ENCODE measurements around the gene EPN2. TPM values are rescaled to one million over a fixed set of nuclear protein-coding genes. Genes with fewer than 3 reads are reported as not detected.

The EPN2 gene
- total and polyA plus RNA-seq, 7 experiments from 2014 or later = 3.9 to 11.5 (median 6.4) TPM

- Mint-ChIP-seq H3K4me1 (peaks cover 0 to 5% (median 0%) of the 10 kb centered on the region in 7 donors), H3K4me3 (no peak overlapping the region), H3K27ac (no peak overlapping the region), H3K36me3 (peaks cover 0 to 9% (median 3%) of the 10 kb centered on the region in 5 donors), H3K9me3 (peaks cover 0 to 8% (median 0%) of the 10 kb centered on the region in 11 donors), H3K27me3 (peaks cover 0 to 19% (median 13%) of the 10 kb centered on the region in 5 donors)
- no peaks in the 10 kb centered on the region for H3K27me3 ChIP-seq (ENCODE audit: control insufficient read depth in 2 of 2, insufficient read depth in 2 of 2, low read length in 2 of 2)
- intact Hi-C loops (cut with micrococcal nuclease) = no loop called here
- ATAC-seq (no peak), DNase-seq (no peak)
- CTCF ChIA-PET = interaction anchor here (0.6 kb wide), 1 partner anchor 47 kb away, joined by 4 read pairs; no protein-coding TSS in a partner anchor
- H3K4me3 ChIP-seq (ENCODE audit: low read length) = no peak overlapping the region
- H3K9me3 ChIP-seq (ENCODE audit: control insufficient read depth in 2 of 3, low read length in 3 of 3) = no peaks in the 10 kb centered on the region
- POLR2A ChIA-PET = no interaction called here
- H3K4me1 ChIP-seq (ENCODE audit: control insufficient read depth in 2 of 2, insufficient read depth in 2 of 2, low read length in 2 of 2) = no peaks in the 10 kb centered on the region
- H3K36me3 ChIP-seq (ENCODE audit: control insufficient read depth in 2 of 3, insufficient read depth in 3 of 3, low read length in 3 of 3) = no peaks in the 10 kb centered on the region
- no peak overlapping the region for H3K27ac ChIP-seq (ENCODE audit: low read depth, low read length)
Observed at GRCh38 chr17:19248928-19249574, 11.9 kb downstream of the EPN2 start.

GRCh38 chr17:19249681-19250080 is 12.5 kb downstream of the EPN2 start:
- Mint-ChIP-seq H3K4me3 (no peak overlapping the region), H3K36me3 (peaks cover 0 to 9% (median 3%) of the 10 kb centered on the region in 5 donors), H3K4me1 (peaks cover 0 to 5% (median 0%) of the 10 kb centered on the region in 7 donors), H3K27ac (no peak overlapping the region), H3K9me3 (peaks cover 0 to 8% (median 0%) of the 10 kb centered on the region in 11 donors), H3K27me3 (peaks cover 0 to 22% (median 13%) of the 10 kb centered on the region in 5 donors)
- no peaks in the 10 kb centered on the region for H3K4me1 ChIP-seq (ENCODE audit: control insufficient read depth in 2 of 2, insufficient read depth in 2 of 2, low read length in 2 of 2)
- no peak overlapping the region for H3K27ac ChIP-seq (ENCODE audit: low read depth, low read length)
- intact Hi-C loops (cut with micrococcal nuclease) = no loop called here
- ChIA-PET POLR2A (no interaction called here), CTCF (interaction anchor here (0.6 kb wide), 1 partner anchor 46 kb away, joined by 4 read pairs; no protein-coding TSS in a partner anchor)
- no peak overlapping the region for H3K4me3 ChIP-seq (ENCODE audit: low read length)
- H3K27me3 ChIP-seq (ENCODE audit: control insufficient read depth in 2 of 2, insufficient read depth in 2 of 2, low read length in 2 of 2) = no peaks in the 10 kb centered on the region
- no peaks in the 10 kb centered on the region for H3K36me3 ChIP-seq (ENCODE audit: control insufficient read depth in 2 of 3, insufficient read depth in 3 of 3, low read length in 3 of 3)
- H3K9me3 ChIP-seq (ENCODE audit: control insufficient read depth in 2 of 3, low read length in 3 of 3) = no peaks in the 10 kb centered on the region
- ATAC-seq (no peak), DNase-seq (no peak)

GRCh38 chr17:19250421-19251173 is 13.4 kb downstream of the EPN2 start:
- H3K27me3 Mint-ChIP-seq = peaks cover 0 to 27% (median 13%) of the 10 kb centered on the region in 5 donors
- intact Hi-C loops (cut with micrococcal nuclease) = no loop called here

GRCh38 chr17:19253112-19253511 is 15.9 kb downstream of the EPN2 start:
- ChIA-PET POLR2A (no interaction called here), CTCF (no interaction called here)
- H3K4me3 Mint-ChIP-seq = no peak overlapping the region
- H3K36me3 Mint-ChIP-seq = peaks cover 0 to 4% (median 0%) of the 10 kb centered on the region in 5 donors
- no peak for ATAC-seq
- H3K4me1 ChIP-seq (ENCODE audit: control insufficient read depth in 2 of 2, insufficient read depth in 2 of 2, low read length in 2 of 2) = no peaks in the 10 kb centered on the region
- no peaks in the 10 kb centered on the region for H3K27me3 ChIP-seq (ENCODE audit: control insufficient read depth in 2 of 2, insufficient read depth in 2 of 2, low read length in 2 of 2)
- H3K36me3 ChIP-seq (ENCODE audit: control insufficient read depth in 2 of 3, insufficient read depth in 3 of 3, low read length in 3 of 3) = no peaks in the 10 kb centered on the region
- H3K9me3 Mint-ChIP-seq = peaks cover 0 to 8% (median 0%) of the 10 kb centered on the region in 11 donors
- no peaks in the 10 kb centered on the region for H3K9me3 ChIP-seq (ENCODE audit: control insufficient read depth in 2 of 3, low read length in 3 of 3)
- intact Hi-C loops (cut with micrococcal nuclease) = no loop called here
- peaks cover 0 to 2% (median 0%) of the 10 kb centered on the region in 7 donors for H3K4me1 Mint-ChIP-seq
- H3K27me3 Mint-ChIP-seq = peaks cover 0 to 26% (median 12%) of the 10 kb centered on the region in 5 donors
- DNase-seq = no peak
- H3K27ac ChIP-seq (ENCODE audit: low read depth, low read length) = no peak overlapping the region
- H3K4me3 ChIP-seq (ENCODE audit: low read length) = no peak overlapping the region
- no peak overlapping the region for H3K27ac Mint-ChIP-seq

More at GRCh38 chr17:19250421-19251173, 13.4 kb downstream of the EPN2 start:
- Mint-ChIP-seq H3K9me3 (peaks cover 0 to 8% (median 0%) of the 10 kb centered on the region in 11 donors), H3K27ac (no peak overlapping the region), H3K4me3 (no peak overlapping the region), H3K4me1 (peaks cover 0 to 5% (median 0%) of the 10 kb centered on the region in 7 donors), H3K36me3 (peaks cover 0 to 9% (median 3%) of the 10 kb centered on the region in 5 donors)
- Histone ChIP-seq H3K27ac (ENCODE audit: low read depth, low read length) (no peak overlapping the region), H3K36me3 (ENCODE audit: control insufficient read depth in 2 of 3, insufficient read depth in 3 of 3, low read length in 3 of 3) (no peaks in the 10 kb centered on the region), H3K9me3 (ENCODE audit: control insufficient read depth in 2 of 3, low read length in 3 of 3) (no peaks in the 10 kb centered on the region), H3K4me1 (ENCODE audit: control insufficient read depth in 2 of 2, insufficient read depth in 2 of 2, low read length in 2 of 2) (no peaks in the 10 kb centered on the region), H3K27me3 (ENCODE audit: control insufficient read depth in 2 of 2, insufficient read depth in 2 of 2, low read length in 2 of 2) (no peaks in the 10 kb centered on the region), H3K4me3 (ENCODE audit: low read length) (no peak overlapping the region)
- CTCF ChIA-PET = no interaction called here
- ATAC-seq = no peak
- DNase-seq = no peak
- POLR2A ChIA-PET = no interaction called here

GRCh38 chr17:19254651-19255050 is 17.5 kb downstream of the EPN2 start:
- CTCF ChIA-PET = no interaction called here
- H3K4me3 Mint-ChIP-seq = no peak overlapping the region

GRCh38 chr17:19255279-19255678 is 18.1 kb downstream of the EPN2 start:
- ChIA-PET CTCF (no interaction called here), POLR2A (interaction anchor here (0.6 kb wide), 1 partner anchor 173 kb away, joined by 3 read pairs; no protein-coding TSS in a partner anchor)
- no peaks in the 10 kb centered on the region for H3K9me3 ChIP-seq (ENCODE audit: control insufficient read depth in 2 of 3, low read length in 3 of 3)
- H3K36me3 ChIP-seq (ENCODE audit: control insufficient read depth in 2 of 3, insufficient read depth in 3 of 3, low read length in 3 of 3) = no peaks in the 10 kb centered on the region
- no peaks in the 10 kb centered on the region for H3K4me1 ChIP-seq (ENCODE audit: control insufficient read depth in 2 of 2, insufficient read depth in 2 of 2, low read length in 2 of 2)
- H3K27me3 ChIP-seq (ENCODE audit: control insufficient read depth in 2 of 2, insufficient read depth in 2 of 2, low read length in 2 of 2) = no peaks in the 10 kb centered on the region
- ATAC-seq (no peak), DNase-seq (no peak)
- no peak overlapping the region for H3K4me3 ChIP-seq (ENCODE audit: low read length)
- peaks cover 0 to 32% (median 17%) of the 10 kb centered on the region in 5 donors for H3K27me3 Mint-ChIP-seq
- H3K27ac ChIP-seq (ENCODE audit: low read depth, low read length) = no peak overlapping the region
- H3K4me1 Mint-ChIP-seq = peaks cover 0 to 2% (median 0%) of the 10 kb centered on the region in 7 donors
- no peak overlapping the region for H3K27ac Mint-ChIP-seq
- H3K4me3 Mint-ChIP-seq = no peak overlapping the region
- intact Hi-C loops (cut with micrococcal nuclease) = no loop called here
- peaks cover 0 to 8% (median 0%) of the 10 kb centered on the region in 11 donors for H3K9me3 Mint-ChIP-seq
- peaks cover 0 to 5% (median 0%) of the 10 kb centered on the region in 5 donors for H3K36me3 Mint-ChIP-seq

More at GRCh38 chr17:19254651-19255050, 17.5 kb downstream of the EPN2 start:
- no peak for ATAC-seq
- H3K4me1 Mint-ChIP-seq = peaks cover 0 to 2% (median 0%) of the 10 kb centered on the region in 7 donors
- H3K27ac Mint-ChIP-seq = no peak overlapping the region
- no peak overlapping the region for H3K4me3 ChIP-seq (ENCODE audit: low read length)
- peaks cover 0 to 26% (median 10%) of the 10 kb centered on the region in 5 donors for H3K27me3 Mint-ChIP-seq
- no peaks in the 10 kb centered on the region for H3K36me3 ChIP-seq (ENCODE audit: control insufficient read depth in 2 of 3, insufficient read depth in 3 of 3, low read length in 3 of 3)
- H3K4me1 ChIP-seq (ENCODE audit: control insufficient read depth in 2 of 2, insufficient read depth in 2 of 2, low read length in 2 of 2) = no peaks in the 10 kb centered on the region
- POLR2A ChIA-PET = no interaction called here
- H3K27me3 ChIP-seq (ENCODE audit: control insufficient read depth in 2 of 2, insufficient read depth in 2 of 2, low read length in 2 of 2) = no peaks in the 10 kb centered on the region
- H3K9me3 ChIP-seq (ENCODE audit: control insufficient read depth in 2 of 3, low read length in 3 of 3) = no peaks in the 10 kb centered on the region
- H3K36me3 Mint-ChIP-seq = peaks cover 0 to 4% (median 0%) of the 10 kb centered on the region in 5 donors
- no peak for DNase-seq
- no peak overlapping the region for H3K27ac ChIP-seq (ENCODE audit: low read depth, low read length)
- intact Hi-C loops (cut with micrococcal nuclease) = no loop called here
- H3K9me3 Mint-ChIP-seq = peaks cover 0 to 8% (median 0%) of the 10 kb centered on the region in 11 donors

All from naive thymus-derived CD4-positive, alpha-beta T cell (primary cell).